ENCODE data around the gene RPH3AL.
"Not testable (repeated sequence)": the region's sequence is repeated elsewhere in the genome, so short reads cannot be mapped to it uniquely, and the experiment has no call there.

The RPH3AL gene

DNA sequence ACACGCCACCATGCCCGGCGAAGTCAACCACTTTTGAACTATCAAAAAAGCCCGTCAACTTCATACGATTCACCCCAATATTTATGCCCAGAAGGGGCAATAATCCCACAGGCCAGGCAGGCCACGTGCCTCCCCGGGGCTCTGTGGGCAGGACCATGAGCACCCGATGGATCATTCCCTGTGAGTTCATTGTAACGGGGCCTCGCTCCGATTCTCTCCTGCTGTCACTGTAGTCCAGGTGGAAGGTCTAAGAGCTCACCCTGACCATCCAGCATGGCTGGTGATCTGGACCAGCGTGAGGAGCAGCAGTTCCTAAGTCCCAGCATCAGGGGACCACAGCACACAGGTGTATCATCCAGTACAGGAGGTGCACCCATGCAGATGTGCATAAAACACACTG lies 93.7 kb downstream of the RPH3AL start:
- DNase-seq: no peak

DNA sequence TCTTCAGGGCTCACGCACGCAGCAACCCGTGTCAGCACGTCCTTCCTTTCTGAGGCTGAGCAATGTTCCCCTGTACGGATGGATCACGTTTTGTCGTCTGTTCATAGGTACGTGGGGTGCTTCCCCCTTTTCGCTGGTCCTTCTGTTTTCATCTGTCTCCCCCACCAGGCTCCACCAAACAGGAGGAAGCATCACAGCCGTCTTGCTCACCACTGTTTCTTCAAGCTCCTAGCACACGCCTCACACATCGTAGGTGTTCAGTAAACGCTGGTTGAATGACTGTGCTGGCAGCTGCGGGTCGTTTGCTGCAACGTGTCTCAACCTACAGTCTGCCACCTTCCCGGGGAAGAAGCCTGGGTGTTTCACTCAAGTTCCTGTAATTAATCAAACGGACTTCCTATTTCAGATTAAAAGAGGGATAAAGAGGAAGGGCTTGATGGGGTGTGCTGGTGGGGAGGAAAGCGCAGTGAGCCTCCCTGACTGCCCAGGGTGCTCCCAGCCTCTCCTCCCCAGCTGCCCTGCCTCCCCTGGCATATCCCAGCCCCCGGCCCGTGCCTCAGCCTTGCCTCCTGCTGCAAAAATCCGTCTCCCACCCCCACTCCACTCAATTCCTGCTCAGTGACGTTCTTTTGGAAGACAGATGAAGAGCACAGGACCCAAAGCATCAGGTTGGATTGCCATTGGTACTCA lies 94.4 kb downstream of the RPH3AL start:
- no peak for DNase-seq

DNA sequence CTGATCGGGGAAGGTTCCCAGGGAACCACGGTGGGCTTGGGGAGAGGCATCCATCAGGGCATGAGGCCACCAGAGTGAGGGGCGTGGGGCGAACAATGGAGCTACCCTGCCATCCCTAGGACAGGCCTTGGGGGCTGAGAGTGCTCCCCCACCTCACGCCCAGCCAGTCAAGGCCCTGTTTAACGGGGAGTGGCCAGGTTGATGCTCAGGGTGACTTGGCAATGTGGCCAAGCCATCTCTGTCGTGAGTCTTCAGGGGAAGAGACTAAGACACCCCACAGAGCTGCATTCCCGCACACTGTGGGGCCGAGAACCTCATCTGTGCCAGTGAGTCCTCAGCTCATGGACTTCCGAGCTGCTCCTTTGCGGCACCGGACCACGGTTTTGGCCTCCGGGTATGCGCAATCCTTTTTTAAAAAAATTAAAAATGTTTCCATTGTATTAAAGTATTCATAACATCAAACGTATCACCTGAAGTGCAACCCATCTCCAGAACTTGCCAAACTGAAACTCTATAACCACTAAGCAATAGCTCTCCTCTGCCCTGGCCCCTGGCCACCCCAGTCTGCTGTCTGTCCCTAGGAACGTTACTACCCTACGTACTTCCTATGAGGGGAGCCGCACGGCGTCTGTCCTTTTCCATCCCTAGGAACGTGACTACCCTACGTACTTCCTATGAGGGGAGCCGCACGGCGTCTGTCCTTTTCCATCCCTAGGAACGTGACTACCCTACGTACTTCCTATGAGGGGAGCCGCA lies 99.3 kb downstream of the RPH3AL start:
- no peak for DNase-seq

DNA sequence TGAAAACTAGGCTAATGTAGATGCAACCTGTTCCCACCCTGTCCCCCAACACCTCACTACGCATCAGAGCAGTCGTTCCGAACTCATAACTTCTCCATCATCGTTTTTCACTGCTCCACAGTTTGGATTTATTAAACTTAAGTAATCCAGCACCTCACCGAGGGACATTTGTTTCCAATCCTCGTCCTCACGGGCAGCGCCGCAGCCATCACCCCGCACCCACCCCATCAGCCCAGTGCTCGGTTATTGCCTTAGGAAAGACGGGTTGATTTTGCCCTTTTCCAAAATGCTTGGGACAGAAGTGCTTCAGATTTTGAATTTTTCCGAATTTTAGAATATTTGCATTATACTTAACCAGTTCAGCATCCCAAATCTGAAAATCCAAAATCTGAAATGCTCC lies 100.2 kb downstream of the RPH3AL start:
- no peak for DNase-seq

DNA sequence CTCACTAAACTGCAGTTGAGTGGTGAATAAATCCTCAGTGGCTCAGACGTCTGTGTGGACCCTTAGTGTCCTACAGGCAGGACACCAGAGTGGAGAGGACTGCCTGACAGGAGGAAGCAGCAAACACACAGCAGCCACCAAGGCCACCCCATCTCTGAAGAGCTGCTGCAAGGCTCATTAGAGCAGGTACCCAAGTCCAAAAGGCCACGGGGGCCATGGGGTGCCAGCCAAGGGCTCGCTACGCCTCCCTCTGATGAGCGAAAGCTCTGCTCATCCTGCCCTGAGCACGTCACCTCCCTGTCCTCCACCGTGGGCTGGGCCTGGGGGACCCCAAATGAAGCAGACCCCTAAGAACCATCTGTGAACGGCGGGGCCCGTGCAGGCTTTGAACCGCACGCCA lies 101.1 kb downstream of the RPH3AL start:
- DNase-seq: no peak

DNA sequence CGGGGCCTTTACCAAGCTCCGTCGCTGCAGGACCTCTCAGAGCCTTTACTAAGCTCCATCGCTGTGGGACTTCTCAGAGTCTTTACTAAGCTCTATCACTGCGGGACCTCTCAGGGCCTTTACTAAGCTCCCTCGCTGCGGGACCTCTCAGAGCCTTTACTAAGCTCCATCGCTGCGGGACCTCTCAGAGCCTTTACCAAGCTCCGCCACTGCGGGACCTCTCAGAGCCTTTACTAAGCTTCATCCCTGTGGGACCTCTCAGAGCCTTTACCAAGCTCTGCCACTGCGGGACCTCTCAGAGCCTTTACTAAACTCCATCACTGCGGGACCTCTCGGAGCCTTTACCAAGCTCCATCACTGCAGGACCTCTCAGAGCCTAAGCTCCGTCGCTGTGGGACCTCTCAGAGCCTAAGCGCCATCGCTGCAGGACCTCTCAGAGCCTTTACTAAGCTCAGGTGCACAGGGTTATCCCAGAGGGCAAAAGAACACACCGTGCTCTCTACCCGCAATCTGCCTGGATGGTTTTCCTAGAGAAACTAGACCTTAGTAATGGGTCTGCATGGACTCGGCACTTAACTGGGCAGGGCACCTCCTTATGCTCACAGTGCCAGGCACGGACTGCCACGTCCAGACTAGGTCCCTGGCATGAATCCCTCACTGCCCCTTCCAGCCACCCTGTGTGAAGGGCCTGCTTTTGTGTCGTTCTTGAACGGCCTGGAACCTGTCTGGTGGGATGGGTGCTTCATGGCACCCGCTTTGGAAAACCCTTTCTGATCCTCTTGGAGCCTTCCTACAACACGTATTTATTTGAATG lies 101.9 kb downstream of the RPH3AL start:
- DNase-seq: no peak

DNA sequence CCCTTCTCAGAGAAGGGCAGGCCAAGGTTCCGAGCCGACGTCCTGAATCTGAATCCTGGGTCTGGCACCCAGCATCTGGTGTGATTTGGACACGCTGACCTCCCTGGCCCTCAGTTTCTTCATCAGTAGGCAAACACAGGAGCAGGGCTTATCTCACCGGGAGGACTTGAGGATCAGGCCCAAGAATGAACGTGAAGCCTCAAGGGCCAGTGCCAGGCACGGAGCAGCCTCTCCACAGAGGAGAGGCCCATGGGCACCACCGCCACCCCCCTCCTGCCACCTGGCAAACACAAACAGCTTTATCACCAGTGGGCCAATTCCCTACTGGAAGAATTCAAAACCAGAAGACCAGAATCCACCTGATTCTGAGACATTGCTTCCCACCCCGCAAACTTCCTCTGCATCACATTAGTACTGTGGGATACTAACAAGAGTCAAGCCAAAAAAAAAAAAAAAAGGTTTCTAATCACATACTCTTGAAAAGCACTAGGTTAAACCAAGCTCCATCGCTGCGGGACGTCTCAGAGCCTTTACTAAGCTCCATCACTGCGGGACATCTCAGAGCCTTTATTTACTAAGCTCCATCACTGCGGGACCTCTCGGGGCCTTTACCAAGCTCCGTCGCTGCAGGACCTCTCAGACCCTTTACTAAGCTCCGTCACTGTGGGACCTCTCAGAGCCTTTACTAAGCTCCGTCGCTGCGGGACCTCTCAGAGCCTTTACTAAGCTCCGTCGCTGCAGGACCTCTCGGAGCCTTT lies 103.2 kb downstream of the RPH3AL start:
- DNase-seq: no peak

DNA sequence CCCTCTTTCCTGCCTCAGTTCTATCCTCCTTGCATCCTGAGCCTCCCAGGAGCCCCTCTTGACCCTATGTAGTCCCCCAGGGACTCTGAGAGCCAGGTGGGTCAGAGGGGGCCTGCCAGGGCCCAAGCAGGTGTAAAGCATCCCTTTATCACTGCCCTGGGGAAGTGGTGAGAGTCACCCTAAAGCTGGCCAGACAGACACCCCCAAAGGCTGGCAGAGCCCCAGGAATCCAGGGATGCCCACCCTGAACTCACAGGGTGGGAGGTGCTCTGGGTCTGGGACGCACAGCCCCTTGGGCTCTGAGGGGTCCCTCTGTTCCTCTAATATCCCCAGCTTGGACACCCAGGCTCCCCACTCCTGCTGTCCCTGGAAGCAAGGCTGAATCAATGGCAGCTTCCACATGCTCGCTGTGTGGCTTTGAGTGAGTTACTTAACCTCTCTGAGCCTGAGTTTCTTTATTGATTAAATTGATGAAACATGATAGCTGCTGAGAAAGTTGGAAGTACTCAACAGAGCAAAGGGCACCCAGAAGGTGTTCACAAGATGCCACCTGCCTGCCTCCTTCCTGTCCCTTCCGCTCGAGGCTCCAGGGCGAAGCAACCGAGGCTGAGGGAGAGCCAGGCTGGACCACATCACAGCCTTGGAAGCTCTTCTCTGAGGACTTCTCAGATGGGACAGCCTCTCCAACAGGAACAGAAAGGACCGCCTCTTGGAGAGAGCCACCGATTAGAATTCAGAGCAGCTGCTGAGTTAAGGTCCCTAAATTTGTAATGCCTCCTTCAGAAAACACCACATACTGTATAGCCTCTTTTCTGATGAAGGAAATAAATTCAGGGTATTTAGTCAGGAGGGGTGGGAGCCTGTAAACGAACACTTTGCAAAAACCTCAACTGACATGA lies 104.0 kb downstream of the RPH3AL start:
- DNase-seq: no peak

DNA sequence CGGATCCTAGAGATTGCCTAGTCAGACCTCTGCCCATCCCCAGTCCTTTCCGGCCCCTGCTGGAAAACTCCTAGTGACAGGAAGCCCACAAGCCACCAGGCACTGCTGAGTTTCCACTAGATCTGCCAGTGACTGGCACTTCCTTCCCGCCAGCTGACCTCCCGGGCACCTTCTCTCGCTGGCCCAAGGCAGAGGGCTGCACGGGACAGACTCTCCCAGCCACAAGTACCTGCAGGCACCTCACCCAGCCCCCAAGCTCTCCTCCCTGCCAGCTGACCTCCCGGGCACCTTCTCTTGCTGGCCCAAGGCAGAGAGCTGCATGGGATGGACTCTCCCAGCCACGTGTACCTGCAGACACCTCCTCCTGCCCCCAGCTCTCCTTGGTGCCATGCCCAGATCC lies 104.8 kb downstream of the RPH3AL start:
- no peak for DNase-seq

DNA sequence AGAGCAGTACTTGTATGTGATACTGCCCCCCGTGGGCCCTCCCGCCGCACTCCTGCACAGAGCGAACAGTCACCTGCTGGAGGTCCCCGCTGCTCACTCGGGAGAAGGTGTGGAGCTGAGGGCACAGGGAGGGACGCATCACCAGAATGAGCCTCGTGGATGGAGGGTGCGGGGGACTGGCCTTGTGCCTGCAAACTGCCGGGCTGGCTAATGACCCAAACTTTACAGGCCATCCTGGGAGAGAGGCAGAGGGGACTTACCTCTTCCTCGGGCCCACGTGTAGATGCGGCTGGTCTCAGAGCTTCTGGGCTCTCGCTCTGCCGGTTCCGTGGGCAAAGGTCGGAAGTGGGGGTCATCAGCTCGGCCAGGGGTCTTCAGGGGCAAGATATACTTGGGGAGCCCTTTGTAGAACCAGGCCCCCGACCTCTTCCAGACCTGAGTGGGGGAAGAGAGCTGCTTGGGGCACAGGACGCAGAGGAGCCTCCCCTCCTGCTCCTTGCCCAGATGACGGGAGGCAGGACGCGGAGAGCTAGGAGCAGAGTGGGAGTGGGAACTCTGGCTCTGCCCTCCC lies 105.7 kb downstream of the RPH3AL start:
- DNase-seq: no peak

DNA sequence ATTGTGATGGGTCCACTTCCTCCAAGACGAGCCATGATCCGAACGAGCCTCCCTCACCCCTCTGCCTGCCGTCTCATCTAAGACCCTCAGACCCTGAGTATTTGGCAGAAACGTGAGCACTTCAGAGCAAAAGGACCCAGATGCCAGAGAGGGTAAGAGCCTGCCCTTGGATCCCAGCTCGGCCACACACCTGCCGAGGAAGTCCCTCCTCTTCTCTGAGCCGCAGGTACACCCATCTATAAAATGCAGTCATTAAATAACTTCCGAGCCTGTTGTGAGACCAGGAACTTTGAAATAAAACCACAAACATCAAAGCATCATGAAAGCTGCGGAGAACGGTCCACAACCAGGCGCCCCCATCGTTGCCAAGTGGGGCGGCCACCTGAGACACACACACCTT lies 106.4 kb downstream of the RPH3AL start:
- no peak for DNase-seq

DNA sequence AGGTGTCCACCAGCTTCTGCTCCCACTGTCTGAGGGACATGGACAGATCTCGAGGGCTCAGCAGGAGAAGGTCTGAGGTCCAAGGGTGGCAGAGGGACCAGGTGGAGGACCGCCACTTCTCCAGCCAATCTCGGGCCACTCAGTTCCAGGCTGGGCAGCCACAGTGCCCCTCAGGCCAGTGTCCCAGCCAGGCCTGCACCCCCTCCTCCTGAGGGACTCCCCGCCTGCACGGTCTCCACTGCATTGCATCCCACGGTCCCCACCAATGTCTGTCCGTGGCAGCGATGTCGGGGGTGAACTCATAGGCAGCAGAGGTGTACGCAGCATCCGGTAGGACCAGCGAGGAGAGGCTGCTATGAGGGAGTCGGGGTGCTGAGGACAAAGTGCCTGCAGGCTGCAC lies 107.0 kb downstream of the RPH3AL start:
- DNase-seq: no peak

DNA sequence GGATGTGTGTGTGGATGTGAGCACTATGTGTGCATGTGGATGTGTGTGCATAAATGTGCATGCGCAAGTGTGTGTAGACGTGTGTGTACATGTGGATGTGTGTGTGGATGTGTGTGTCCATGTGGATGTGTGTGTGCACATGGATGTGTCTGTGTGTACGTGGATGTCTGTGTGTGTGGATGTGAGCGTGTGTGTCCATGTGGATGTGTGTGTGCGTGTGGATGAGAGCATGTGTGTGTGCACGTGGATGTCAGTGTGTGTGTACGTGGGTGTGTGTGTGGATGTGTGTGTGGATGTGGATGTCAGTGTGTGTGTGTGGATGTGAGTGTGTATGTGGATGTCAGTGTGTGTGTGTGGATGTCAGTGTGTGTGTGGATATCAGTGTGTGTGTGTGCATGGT lies 107.6 kb downstream of the RPH3AL start:
- DNase-seq: no peak

DNA sequence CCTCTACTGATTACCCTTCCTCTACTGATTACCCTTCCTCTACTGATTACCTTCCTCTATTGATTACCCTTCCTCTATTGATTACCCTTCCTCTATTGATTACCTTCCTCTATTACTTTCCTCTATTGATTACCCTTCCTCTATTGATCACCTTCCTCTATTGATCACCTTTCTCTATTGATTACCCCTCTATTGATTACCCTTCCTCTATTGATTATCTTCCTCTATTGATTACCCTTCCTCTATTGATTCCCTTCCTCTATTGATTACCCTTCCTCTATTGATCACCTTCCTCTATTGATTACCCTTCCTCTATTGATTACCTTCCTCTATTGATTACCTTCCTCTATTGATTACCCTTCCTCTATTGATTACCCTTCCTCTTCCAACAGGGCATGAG lies 108.7 kb downstream of the RPH3AL start:
- DNase-seq: not testable (repeated sequence)

DNA sequence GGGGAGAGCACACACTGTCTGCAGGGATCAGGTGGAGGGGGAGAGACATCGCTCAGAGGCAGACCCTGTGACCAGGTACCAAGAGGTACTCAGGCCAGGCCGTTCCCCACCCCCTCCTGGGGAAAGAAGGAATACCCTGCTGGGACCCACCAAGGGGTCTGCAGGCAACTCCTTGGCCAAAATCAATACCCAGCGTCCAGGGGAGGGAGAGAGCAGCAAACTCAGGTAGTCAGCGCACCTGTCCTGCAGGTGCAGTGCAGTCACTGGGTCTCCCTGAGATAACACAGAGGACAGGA lies 113.7 kb downstream of the RPH3AL start:
- DNase-seq: no peak

DNA sequence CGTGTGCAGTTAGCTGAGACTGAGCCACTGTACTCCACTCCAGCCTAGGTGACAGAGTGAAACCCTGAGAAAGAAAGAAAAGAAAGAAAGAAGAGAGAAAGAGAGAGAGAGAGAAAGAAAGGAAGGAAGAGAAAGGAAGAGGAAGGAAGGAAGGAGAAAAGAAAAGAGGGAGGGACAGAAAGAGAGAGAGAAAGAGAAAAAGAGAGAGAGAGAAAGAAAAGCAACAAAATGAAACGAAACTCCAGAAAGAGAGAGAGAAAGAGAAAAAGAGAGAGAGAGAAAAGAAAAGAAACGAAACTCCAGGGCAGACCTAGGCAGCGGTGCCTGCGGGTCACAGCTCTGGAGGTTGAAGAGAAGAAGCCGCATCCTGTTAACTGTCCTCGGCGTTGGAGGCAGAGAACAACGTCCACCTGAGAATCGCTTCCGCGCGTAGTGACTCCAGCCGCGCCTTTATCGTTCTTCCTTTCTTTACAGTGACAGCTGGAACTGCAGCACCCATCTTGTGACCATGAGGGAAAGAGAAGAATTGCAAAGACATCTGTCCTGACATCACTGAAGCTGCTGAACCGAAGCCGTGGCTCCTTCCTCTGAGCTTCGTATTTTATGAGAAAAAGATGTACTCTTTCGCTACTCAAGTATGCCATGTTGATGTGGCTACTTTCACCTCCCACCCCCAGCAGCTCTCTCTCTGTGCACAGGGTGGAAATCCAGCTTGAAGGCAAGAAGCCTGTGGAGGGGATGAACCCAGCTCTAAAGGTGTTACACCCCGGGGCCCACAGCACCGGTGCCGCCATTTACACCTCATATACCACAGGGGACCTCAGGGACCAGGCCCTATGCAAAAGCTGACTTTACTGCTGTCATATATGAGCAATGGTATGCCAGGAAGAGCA lies 114.3 kb downstream of the RPH3AL start:
- DNase-seq: no peak

DNA sequence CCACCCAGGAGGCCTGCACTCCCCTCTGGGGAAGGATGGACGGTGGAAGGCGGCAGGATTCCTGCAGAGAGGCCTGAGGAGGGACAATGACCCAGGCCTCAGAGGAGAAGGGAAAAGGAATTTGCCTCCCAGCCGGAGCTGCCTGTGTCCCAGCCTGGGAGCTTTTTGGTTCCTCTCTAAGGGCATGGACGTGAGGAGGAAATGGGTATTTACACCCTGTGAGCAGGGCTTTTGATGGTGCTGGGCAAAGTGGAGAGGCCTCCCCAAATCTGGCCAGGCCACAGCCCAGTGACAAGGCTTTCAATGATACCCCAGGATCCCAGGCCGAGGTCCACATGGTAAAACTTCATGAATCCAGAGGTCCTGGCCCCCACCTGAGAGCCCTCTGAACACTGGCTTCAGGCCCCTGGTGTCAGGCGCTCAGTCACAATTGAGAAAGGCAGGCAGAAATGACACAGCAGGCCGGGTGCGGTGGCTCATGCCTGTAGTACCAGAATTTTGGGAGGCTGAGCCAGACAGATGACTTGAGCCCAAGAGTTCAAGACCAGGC lies 115.1 kb downstream of the RPH3AL start:
- no peak for DNase-seq

DNA sequence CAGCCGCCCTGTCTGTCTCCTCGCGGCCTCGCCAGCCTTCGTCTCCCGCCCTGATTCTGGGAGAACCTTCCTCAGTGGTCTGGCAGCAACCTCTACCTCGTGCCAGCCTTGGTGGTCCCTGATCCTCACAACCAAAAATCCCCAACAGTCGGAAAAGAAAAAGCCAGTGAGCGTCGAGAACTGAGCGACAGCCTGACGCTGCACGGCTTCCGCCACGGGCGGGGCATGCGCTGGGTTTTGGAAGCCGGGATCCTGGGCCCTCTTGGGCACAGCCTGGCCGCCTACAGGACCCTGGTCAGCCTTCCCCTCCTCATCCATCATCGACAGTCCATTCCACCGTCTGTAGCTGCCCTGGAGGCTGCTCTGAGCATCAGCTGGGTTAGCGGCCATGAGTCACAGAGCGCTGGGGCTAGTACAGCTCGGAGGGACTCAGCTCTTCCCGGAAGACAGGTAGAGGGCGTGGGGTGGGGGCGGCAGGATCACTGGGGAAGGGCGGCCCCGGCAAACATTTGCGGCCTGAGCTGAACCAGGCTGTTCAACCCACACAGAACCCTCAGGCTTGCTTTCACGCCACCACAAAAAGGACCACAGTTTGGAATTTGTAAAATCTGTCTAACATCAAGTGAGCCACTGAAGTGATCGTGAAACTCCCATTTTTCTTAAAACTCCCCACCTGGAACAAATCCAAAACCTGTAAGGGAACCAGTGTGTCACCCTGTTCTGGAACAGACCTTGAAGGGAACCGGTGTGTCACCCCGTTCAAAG lies 115.8 kb downstream of the RPH3AL start:
- DNase-seq: no peak

DNA sequence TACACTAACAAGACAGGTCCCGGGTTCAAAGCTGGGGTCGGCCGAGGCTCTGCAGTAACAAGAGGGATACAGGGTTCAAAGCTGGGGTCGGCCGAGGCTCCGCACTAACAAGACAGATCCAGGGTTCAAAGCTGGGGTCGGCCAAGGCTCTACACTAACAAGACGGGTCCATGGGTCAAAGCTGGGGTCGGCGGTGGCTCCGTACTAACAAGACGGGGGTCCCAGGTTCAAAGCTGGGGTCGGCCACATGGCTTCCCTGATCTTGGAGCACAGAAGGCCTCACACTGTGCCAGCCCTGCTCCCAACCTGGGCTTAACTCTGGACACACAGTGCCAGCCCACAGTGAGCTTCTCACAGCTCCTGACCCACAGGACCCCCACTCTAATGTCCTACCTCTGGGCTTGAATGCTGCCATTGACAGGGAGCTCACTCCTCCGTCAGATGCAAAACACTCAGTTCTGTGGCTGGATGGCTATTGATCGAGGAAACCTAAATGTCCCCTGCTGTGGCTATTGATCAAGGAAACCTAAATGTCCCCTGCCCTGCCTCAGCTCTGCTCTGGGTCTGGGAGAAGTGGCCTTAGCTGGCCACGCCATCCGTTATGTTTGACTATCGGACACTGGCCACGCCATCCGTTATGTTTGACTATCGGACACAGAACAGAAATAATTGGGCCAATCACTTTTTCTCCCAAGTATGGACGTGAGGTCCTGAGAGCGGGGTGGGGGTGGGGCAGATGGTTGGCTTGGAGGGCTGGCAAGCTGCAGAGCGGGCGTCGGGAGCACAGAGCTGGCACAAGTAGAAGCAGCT lies 116.6 kb downstream of the RPH3AL start:
- no peak for DNase-seq
